ENCODE measurements around the gene FUCA1. TPM values are rescaled to one million over a fixed set of nuclear protein-coding genes. Genes with fewer than 3 reads are reported as not detected.

FUCA1 gene
- total and polyA plus RNA-seq, 12 donors: 10.6 to 34.0 (median 14.8) TPM

- Histone ChIP-seq H3K27ac (peak overlapping the region in 9 of 10 donors; percentile 71 to 86 (median 78)), H3K9me3 (no peaks in the 10 kb centered on the region), H3K27me3 (no peaks in the 10 kb centered on the region), H3K4me1 (peaks cover 5 to 45% (median 19%) of the 10 kb centered on the region in 9 donors), H3K36me3 (peaks cover 0 to 19% (median 2%) of the 10 kb centered on the region in 9 donors), H3K4me3 (peak overlapping the region; percentile 49 to 95 (median 85))
- peak in 5 of 9 donors; percentile 14 to 51 (median 29) for TF ChIP-seq CTCF (IDR thresholded peaks at IDR 0.05)
- intact Hi-C loops (cut with DNase I): loop anchor here (1.0 to 10.0 kb wide), 13 partner anchors 41 to 159 kb away; partner anchors contain the start of genes PITHD1 (in 4 of the 10), CNR2 (in 1 of the 10), GALE (in 1 of the 10) and HMGCL (in 1 of the 10)
- 12 to 18% methylated on average over 20 of the region's 20 CpGs for WGBS, 2 donors
- DNase-seq (peak; percentile 13 to 29), ATAC-seq (peak; percentile 31 to 69 (median 56))
These were observed 497 bp upstream of the FUCA1 start for GRCh38 chr1:23868557-23869016.

DNA sequence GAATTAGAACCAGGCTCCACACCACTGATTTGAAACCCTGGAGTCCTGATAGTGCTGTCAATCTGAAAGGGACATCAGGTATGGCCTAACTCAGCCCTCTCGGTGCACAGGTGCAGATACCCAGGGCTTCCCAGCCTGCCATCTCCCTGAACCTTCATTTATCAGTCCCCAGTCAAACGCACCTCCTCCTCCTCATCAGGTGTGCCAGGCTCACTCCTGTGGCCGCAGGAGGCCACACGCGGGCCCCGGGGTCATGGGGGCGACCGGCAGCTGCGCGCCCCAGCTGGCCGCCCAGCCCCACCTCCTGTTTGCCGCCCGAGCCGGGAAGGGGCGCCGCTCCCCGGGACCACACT lies 572 bp downstream of the FUCA1 start:
- H3K27me3 ChIP-seq: no peaks in the 10 kb centered on the region
- TF ChIP-seq CTCF (IDR thresholded peaks at IDR 0.05): no peak
- ATAC-seq: no peak
- 7 to 10% methylated on average over 15 to 17 of the region's 17 CpGs for WGBS, 2 donors
- peaks cover 5 to 45% (median 19%) of the 10 kb centered on the region in 9 donors for H3K4me1 ChIP-seq
- peaks cover 0 to 29% (median 7%) of the 10 kb centered on the region in 9 donors for H3K36me3 ChIP-seq
- H3K27ac ChIP-seq: peak overlapping the region in 9 of 10 donors; percentile 71 to 86 (median 78)
- H3K9me3 ChIP-seq: no peaks in the 10 kb centered on the region
- intact Hi-C loops (cut with DNase I): loop anchor here (2.0 to 10.0 kb wide), 12 partner anchors 40 to 160 kb away; partner anchors contain the start of genes PITHD1 (in 4 of the 10), CNR2 (in 1 of the 10), GALE (in 1 of the 10) and HMGCL (in 1 of the 10)
- H3K4me3 ChIP-seq: peak overlapping the region; percentile 49 to 95 (median 85)
- DNase-seq: no peak

DNA sequence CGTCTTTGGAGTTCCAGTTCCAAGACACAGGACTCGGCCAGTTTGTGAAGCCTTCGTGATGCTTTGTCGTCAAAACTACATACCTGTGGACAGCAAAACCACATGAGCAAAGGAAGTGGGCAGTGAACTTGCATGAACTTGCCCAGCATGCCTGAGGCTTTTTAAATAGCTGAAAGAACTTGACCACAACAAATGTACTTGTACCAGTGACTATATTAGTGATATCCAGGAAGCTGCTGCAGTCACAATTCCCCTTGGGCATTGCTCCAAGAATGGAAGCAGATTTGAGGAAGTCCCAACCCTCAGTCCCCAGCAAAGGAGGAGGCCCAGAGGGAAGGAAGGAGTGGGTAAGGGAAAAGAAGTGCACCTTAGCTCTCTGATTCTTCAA lies 2.6 kb downstream of the FUCA1 start:
- Histone ChIP-seq H3K36me3 (peaks cover 0 to 49% (median 17%) of the 10 kb centered on the region in 9 donors), H3K27me3 (no peaks in the 10 kb centered on the region), H3K27ac (peak overlapping the region in 5 of 10 donors; percentile 17 to 73 (median 45)), H3K4me1 (peaks cover 5 to 45% (median 19%) of the 10 kb centered on the region in 9 donors), H3K9me3 (no peaks in the 10 kb centered on the region), H3K4me3 (no peak overlapping the region)
- intact Hi-C loops (cut with DNase I): loop anchor here (5.0 to 10.0 kb wide), 11 partner anchors 38 to 162 kb away; partner anchors contain the start of genes PITHD1 (in 4 of the 10), CNR2 (in 1 of the 10), GALE (in 1 of the 10) and HMGCL (in 1 of the 10)
- TF ChIP-seq CTCF (IDR thresholded peaks at IDR 0.05): no peak
- ATAC-seq: peak in 3 of 8 donors; percentile 6 to 36 (median 9)
- 61 to 78% methylated on average over 4 of the region's 4 CpGs for WGBS, 2 donors
- DNase-seq: peak in 1 of 2 donors; percentile 41

DNA sequence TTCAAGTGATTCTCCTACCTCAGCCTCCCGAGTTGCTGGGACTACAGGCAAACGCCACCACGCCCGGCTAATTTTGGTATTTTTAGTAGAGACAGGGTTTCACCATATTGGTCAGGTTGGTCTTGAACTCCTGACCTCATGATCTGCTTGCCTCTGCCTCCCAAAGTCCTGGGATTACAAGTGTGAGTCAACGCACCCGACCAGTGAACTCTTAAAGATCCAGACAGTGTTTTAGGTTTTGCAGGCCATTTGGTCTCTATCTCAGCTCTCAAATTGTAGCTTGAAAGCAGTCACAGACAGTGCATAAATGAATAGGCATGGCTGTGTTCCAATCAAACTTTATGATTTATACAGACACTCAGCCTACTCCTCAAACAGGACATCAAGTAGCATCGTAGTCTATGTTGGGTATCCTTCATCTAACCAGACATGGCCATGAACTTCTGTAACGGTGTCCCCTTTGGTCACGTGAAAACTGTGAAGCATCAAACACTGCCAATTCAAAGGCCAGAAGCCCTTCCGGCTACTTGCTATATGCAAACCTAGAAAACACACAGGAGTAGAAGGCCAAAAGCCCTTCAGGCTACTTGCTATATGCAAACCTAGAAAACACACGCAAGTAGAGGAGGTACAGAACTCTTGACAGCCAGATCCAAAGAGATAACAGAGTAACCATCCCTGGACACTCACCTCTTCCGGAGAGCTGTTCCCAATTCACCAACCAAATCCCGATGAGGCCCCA lies 3.1 kb downstream of the FUCA1 start:
- Histone ChIP-seq H3K27me3 (no peaks in the 10 kb centered on the region), H3K36me3 (peaks cover 0 to 55% (median 17%) of the 10 kb centered on the region in 9 donors), H3K4me3 (no peak overlapping the region), H3K27ac (peak overlapping the region in 3 of 10 donors; percentile 17 to 49 (median 45)), H3K4me1 (peaks cover 5 to 45% (median 19%) of the 10 kb centered on the region in 9 donors), H3K9me3 (no peaks in the 10 kb centered on the region)
- ATAC-seq (no peak), DNase-seq (no peak)
- WGBS, 2 donors: 94% methylated on average over 13 of the region's 13 CpGs
- TF ChIP-seq CTCF (IDR thresholded peaks at IDR 0.05): no peak
- intact Hi-C loops (cut with DNase I): loop anchor here (5.0 to 10.0 kb wide), 11 partner anchors 38 to 162 kb away; partner anchors contain the start of genes PITHD1 (in 4 of the 10), CNR2 (in 1 of the 10), GALE (in 1 of the 10) and HMGCL (in 1 of the 10)

All from heart right ventricle (tissue), 16 donors.